Measurements from ENCODE around the gene SH3BGRL2.

DNA sequence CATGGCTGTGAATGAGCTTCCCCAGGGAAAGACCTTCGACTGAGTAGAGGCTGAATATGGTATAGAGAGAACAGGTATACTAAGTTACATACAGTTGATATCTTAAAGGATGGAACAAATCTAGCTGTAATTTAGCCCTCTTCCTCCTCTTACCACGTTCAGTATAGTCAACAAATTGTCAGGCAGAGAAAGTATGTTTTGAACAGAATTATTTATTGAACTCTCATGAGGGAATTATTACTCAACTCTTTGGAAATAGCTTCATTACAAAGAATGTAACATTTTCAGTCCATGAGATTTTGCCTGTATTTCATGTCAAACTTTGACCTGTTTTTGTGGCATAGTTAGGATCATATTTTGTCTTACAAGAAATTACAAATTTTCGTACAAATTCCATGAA is 63.0 kb downstream of the SH3BGRL2 start:
- TF ChIP-seq, protein P1, sequence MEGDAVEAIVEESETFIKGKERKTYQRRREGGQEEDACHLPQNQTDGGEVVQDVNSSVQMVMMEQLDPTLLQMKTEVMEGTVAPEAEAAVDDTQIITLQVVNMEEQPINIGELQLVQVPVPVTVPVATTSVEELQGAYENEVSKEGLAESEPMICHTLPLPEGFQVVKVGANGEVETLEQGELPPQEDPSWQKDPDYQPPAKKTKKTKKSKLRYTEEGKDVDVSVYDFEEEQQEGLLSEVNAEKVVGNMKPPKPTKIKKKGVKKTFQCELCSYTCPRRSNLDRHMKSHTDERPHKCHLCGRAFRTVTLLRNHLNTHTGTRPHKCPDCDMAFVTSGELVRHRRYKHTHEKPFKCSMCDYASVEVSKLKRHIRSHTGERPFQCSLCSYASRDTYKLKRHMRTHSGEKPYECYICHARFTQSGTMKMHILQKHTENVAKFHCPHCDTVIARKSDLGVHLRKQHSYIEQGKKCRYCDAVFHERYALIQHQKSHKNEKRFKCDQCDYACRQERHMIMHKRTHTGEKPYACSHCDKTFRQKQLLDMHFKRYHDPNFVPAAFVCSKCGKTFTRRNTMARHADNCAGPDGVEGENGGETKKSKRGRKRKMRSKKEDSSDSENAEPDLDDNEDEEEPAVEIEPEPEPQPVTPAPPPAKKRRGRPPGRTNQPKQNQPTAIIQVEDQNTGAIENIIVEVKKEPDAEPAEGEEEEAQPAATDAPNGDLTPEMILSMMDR (IDR thresholded peaks at IDR 0.05): no peak
- no peak for TF ChIP-seq POLR2A (IDR thresholded peaks at IDR 0.05)
